Peyer's patch (tissue), 4 donors: ENCODE measurements around the gene MIER1.

Experiments used
- CTCF ChIP-seq, 6 experiments: fragments of 450-650 bp in 4 of 6; fragments of 200-600 bp in 2 of 6; sonication (generic) in 1 of 6; IDR thresholded peaks; one replicate each; pipeline ENCODE4 v1.5.1; 2017 to 2019; ENCODE audit warnings: antibody characterized with exemption in 6 of 6, mild to moderate bottlenecking in 3 of 6, moderate library complexity in 1 of 6
- POLR2A ChIP-seq, 2 donors: fragments of 450-650 bp; IDR thresholded peaks; one replicate each; pipeline ENCODE4 v1.5.1; 2017; ENCODE audit warnings: antibody characterized with exemption in 2 of 2, mild to moderate bottlenecking in 2 of 2, moderate library complexity in 2 of 2

- TF ChIP-seq POLR2A (IDR thresholded peaks at IDR 0.05): no peak
- no peak for TF ChIP-seq CTCF (IDR thresholded peaks at IDR 0.05)
Measured at GRCh38 chr1:66947267-66947666, 22.5 kb downstream of the MIER1 start.
